GM19467 (cell line): Measurements from ENCODE around the gene DCAF5.
"Not testable (repeated sequence)": the region's sequence is repeated elsewhere in the genome, so short reads cannot be mapped to it uniquely, and the experiment has no call there.

Experiments
- ATAC-seq: cut with Tn5 transposase; IDR thresholded peaks from one replicate; pipeline ENCODE4 v1.9.1; 2021; ENCODE audit warnings: mild to moderate bottlenecking, moderate library complexity; ENCODE audit not compliant: unreplicated experiment

Gene DCAF5

DNA sequence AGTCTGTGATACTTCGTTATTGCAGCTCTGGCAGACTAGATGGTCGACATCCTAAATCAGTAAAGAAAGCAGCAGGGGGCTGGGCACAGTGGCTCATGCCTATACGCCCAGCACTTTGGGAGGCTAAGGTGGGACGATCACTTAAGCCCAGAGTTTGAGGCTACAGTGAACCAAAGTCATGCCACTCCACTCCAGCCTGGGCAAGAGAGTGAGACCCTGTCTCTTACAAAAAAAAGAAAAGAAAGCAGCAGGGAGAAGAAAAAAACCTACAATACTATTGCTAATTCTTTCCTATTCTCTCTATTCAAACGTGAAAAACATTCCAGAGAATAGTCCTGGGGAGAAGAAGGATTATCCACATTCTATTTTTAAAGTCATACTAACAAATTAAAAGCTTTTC lies 79.5 kb downstream of the DCAF5 start:
- ATAC-seq: no peak

DNA sequence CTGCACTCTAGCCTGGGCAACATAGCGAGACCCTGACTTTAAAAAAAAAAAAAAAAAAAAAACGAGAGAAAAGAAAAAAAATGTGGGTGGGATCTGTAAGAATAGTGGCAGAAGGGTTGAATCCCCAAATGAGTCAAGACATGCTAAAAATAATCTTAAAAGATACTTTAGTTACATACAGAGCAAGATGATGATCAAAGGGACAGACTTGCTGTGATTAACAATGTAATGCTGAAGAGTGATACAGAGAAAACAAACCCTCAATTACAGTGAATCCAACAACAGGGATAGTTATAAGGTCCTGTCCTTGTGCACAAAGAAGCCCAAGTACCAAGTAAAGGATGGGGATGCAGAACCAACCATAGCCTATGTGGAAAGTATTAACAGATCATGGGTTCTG lies 80.3 kb downstream of the DCAF5 start:
- ATAC-seq: no peak

DNA sequence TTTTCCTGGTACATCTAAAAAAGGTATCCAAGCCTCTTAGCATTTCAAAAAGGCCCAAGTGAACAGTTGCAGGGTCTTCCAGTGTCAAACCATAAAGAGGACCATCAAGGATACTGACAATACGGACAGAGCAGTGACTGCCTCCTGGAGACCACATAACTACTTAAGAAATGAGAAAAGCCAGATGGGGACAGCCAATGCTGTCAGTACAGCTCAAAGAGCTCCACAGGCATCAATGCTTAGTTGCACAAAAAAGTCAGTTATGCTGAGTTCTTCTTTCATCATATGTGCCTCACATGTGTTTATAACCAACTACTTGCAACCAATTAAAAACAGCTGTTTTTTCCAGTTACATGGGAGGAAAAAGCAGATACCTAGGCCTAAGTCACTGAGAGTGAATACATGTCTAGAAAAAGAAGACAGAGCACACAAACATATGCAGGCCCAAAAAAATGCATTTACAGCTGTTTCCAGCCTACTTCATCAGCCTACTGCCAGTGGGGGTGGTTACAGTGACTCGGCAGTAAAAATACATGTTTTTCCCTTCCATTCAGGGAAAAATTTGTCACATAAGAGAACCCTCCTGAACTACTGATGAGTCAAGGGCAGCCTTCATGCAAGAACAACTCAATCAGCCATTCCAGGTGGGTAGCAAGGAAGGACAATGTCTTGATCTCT lies 84.0 kb downstream of the DCAF5 start:
- no peak for ATAC-seq

DNA sequence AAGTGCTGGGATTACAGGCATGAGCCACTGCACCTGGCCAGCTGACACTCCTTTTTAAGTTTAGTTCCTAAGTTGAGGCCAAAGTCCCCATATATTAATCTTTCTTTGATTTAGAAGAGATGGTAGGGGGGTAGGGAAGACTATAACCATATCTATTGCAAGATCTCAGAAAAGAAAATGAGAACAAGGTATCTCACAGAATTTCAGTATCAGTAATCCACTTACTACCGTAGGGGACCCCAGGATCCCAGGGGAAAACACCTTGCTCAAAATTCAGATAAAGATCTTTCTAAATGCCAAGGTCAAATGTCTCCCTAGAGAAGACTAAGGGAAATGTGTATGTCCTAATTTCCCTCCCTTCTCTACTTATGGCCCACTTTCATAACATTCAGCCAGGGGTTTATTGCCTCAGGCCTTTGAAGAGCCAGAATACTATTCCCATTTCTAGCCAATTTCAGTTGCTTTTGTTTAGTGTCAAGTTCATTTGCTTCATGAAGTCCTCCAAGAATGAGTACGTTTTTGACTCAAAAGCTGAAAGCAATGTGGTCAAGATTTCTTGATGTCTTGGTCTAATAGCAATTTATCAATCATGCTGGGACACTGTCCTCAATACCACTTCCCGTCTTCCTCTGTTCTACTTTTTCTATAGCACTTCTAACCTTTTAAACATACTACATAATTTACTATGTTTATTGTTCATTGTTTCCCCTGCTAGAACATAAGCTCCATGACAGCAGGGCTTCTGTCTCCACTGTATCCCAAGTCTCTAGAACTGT lies 86.3 kb downstream of the DCAF5 start:
- no peak for ATAC-seq

DNA sequence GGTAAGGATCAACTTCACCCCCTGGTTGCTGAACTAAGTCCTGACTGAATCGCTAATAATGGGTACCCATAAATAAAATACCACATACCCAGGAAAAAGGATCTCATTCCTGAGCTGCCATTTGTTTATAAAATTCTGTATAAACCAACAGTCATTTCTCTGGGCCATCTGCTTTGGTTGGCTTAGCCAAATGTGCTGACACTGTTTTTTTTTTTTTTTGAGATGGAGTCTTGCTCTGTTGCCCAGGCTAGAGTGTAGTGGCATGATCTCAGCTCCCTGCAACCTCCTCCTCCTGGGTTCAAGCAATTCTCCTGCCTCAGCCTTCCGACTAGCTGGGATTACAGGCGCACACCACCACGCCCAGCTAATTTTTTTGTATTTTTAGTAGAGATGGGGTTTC lies 87.0 kb downstream of the DCAF5 start:
- not testable (repeated sequence) for ATAC-seq

DNA sequence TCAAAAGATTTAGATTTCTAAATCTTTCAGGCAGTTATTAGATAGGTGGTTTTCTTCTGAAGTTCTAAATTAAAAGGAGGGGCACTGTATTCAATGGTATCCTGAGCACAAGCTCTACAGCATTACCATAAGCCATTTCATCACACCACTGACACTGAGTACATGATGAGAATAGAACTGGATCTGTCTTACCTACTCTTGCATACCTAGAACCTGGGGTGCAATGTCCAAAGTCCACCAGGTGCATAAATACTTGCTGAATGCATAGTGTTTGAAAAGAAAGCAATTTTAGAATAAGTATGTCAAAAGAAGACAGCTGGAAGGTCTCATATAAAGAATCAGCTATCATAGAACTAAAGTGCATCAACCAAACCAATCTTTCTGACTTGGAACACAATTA lies 88.3 kb downstream of the DCAF5 start:
- ATAC-seq: no peak

DNA sequence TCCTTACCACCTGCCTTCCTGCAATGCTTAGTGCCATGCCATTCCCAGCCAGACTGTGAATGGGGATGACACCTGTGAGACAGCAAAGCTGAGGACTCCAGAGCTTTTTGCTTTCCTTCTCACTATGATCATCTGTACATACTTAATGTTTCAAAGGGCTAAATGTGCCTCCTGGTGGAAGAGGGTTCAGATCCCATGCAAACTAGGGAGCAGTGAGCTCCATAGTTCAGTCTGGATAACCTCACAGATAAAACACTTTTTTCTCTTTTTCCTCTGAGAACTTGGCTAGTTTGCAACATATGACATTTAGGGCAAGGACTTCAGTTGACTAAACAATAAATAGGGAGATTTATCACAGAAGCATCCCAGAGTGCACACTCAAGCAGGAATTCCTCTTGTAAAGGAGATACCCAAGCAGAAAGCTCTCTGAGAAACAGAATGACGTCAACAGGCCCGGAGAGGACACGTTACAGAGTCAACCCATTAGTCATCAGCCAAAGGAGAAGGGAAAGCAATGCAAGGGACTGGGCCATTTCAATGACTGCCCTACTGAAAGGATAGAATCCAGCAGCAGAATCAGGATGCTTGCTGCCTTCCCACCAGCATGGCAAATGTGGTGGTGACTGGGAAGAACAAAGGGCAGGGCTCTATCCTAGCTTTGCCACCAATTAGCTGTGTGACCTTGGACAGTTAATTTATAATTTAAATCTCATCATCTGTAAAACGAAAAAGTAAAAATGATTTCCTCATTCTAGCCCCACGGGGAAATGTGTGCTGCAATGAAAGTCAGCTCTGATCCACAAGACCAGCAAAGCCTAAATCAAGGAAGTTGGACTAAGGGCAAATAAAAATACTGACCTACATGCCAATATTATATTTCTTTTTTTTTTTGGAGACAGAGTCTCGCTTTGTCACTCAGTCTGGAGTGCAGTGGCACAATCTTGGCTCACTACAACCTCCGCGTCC lies 93.0 kb downstream of the DCAF5 start:
- ATAC-seq: no peak

DNA sequence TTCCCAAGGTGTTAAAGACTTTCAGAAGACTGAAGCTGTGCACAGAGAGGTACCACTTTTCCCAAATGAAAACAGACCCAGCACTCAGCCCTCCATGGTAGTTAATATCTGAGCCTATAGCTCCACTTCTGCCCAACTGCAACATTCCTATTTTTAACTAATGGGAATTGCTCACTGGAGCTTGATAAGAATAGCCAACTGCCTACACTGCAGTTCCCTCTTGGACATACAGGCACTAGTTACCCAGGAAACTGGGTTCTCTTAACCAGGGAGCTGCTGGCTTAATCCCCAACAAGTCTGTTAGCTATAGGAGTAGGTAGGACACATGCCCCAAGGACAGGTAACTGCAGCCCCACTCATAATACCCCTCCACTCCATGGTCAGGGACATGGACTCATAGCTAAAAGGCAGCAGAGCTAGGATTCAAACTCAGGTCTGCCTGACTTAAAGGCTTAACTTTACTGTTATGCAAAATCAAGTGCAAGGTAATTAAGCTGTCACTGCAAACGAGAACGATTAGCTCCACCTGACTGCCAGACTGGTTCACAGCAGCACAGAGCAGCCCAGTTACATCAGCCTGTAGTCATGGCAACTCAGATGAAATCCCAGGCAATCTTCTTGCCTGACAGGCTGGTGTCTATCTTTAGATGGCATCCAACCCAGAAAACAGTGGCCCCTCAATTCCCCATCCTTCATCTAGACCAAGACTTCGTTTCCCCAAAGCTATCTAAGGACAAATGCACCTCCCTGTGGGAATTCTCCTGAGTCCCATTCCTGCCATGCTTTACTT lies 96.7 kb downstream of the DCAF5 start:
- no peak for ATAC-seq

DNA sequence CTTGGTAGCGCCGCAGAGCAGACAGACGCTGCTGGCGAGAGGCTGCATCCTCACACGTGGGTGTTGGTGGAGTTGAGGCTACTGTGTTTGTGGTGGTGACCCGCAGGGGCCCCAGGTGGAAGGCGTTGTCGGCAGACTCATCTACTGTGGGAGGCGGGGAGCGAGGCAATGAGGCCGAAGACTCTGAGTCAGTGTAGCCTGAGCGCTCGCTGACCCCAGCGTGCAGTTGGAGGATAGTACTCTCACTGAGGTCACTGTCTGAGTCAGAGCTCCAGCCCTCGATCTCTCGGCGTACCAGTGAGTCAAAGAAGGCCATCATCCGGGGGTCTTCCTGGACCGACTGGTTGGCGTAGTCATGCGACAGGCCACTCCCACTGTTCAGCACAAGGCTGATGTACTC lies 97.8 kb downstream of the DCAF5 start:
- no peak for ATAC-seq

DNA sequence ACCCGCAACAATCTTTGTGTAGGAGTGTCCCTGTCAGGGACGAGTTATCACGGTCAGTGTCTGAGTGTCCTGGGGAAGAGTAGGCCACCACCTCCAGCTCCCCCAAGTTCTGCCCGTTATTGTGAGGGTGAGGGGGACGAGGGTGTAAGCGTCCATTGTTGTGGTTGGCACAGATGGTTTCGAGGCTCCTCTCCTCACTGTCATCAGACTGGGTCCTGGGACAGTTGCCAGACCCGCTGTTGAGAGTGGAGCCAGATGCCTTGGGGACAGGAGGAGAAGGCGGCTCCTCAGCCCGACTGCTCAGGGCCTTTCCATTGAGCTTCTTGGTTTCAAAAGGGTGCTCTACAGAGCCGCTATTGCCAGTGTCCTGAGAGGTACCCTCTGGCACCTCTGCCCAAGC lies 98.9 kb downstream of the DCAF5 start:
- ATAC-seq: no peak

DNA sequence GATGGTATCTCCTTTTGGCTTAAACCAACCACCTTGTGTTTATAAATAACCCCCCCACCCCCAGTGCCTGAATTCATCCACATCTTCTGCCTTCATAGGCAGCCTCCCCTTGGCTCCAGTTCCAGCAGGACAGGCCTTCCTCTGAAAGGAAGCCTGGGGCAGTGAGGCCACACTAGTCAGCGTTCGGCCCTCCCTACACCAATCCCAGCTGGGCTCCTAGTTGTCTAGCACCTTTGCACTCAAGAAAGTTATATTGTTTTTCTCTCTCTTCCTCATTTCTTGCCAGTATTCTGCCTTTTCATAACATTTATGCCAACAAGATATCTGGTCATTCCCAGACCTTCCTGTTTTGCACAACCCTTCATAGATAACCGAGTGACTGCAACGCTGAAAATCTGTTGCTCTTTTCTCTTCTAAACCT lies 100.7 kb downstream of the DCAF5 start:
- ATAC-seq: no peak

DNA sequence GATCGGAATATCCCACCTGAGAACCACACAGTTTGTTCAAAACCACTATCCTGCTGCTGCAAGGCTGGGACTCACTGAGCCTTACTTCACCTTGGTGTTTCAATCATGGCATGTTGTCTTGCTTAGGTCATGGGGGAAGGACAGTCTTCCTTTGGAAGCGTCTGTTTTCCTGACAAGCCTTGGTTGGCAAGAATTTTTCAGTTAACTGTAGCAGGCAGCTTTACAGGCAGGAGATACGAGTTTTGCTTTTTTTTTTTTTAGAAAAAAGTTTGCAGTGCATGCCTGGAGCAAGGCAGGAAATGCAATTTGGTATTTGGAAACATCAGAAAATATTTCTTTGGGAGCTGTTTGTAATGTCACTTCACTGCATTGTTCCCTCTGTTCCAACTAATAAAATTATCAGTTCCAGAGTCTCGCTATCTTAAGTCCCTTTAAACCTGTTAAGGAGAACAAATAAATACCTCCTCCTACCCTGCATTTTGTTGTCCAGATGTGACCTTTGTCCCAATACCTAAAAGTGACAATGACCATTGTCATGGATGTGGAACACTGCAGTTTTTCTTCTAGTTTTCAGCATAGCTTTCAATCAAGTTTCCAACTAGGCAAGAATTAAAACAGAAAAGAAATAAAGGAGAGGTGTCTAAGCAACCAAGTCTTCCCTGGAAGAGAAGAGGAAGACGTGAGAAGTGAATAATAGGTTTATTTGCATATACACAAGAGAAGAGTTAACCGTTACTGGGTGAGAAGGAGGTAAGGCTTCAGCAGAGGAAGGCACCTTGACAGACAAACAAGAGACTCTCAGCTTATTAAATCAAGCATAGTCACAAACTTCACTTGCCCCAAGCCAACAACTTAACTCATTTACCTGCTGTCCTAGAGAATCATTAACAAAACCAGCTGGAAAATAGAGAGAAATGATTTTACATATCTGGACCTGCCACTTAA lies 102.4 kb downstream of the DCAF5 start:
- no peak for ATAC-seq

DNA sequence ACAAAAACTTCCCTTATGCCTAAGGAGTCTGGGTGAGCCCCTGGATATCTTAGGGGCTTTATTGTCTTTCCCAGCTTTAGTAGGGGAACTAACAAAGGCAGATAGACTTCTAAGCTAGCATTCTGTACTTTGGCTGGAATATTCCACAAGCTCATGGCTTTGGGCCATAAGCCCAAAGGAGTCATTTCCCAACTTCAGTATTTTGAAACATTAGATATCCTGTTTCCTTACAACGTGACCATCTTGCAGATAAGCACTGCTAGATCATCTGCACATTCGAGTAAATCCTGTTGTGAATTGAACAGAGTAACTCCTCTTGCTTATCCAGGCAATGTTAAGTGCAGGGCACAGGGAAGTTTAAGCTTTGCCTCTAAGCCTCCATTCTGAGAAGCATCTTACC lies 103.2 kb downstream of the DCAF5 start:
- ATAC-seq: no peak

DNA sequence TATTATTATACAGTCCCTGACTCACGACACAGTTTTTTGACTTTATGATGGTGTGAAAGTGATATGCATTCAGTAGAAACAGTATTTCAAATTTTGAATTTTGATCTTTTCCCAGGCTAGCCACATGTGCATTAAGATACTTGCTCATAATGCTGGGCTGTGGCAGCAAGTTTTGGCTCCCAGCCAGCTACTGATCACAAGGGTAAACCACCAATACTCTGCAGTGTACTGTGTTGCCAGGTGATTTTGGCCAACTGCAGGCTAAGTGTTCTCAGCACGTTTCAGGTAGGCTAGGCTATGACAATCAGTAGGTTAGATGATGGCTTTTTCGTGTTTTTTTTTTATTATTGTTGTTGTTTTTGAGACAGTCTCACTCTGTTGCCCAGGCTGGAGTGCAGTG lies 104.5 kb downstream of the DCAF5 start:
- ATAC-seq: no peak

DNA sequence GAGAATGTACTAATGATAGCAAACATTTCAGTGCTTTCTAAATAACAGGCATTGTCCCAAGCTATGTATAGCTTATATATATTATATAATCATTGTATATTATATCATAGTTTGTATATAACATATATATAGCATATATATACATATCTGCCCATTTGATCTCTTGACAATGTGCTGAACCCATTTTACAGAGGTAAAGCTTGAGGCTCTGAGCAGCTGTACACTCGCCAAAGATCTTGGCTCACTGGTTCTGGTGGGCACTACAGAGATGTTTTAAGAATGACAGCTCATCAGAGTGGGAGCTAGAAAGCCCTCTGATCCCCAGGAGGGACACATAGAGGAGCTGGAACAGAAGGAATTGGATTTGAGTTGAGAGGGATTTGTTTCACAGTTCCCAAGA lies 105.7 kb downstream of the DCAF5 start:
- no peak for ATAC-seq

DNA sequence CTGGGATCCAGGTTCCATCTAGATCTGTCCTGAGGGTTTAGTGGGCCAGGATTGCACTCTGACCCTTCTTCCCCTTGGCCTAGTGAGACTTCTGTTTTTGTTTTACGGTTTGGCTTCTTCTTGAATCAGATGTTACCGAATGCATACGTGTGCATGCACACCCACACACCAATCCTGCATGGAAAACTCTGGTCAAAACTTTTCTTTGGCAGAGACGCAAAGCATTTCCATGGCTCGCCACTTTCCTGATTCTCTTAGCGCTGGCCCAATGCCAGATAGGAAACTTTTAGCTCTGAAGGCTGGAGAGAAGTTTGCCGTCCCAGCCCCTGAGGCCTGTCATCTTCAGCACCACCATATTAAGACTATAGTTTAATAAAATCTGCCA lies 106.5 kb downstream of the DCAF5 start:
- no peak for ATAC-seq

DNA sequence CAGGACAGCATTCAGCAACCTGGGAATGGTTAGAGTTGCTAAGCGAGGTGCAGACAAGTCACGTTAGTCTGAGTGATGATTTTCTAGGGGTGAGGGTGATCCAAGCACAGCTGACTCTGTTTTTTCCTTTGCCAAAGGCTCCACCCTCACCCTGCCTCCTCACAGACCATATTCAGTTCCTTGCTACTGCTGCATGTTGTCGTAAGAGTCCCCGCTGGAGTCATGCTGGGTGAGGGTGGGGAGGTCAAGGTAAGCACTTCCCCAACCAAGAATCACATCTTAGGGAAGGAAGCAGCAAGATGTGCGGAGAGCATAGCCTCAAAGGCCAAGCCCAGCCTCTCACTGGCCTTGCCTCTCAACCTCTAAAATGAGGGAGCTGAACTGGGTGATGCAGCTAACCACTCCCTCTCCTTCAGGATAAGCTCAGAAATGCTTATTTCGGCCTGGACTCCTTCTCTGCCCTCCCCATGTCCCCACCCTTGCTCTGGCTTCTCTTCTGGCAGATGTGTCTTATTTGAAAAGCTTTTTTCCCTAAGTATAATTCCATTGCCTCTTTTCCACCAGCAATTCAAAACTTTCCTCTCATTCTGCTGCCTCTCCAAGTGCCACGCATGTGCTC lies 107.0 kb downstream of the DCAF5 start:
- ATAC-seq: no peak

DNA sequence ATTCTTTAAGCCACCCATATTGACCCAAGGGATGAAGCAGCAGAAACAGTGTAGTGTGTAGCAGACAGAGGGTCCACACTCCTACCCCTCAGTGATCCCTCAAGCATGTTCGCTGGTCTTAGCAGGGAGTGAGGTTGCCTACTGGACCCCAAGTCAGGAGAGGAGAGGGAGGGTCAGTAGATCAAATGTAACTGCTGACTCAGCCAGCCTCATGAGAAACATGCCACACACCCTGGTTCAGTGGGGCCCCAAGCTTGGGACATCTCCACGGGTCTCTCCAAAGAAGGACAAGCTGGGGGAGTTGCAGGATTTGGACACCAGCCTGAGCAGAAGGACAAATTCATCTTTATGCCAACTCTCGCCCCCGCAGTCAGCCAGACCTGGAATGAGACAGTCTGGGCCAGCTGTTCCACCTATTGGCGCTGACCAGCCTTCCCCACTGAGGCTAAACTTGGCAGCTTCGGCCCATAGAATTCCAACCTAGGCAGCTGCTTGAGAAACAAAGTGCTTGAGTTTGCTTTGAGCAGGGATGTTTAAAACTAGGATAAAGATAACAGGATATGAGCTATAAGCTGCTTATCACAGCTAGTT lies 107.9 kb downstream of the DCAF5 start:
- ATAC-seq: no peak

DNA sequence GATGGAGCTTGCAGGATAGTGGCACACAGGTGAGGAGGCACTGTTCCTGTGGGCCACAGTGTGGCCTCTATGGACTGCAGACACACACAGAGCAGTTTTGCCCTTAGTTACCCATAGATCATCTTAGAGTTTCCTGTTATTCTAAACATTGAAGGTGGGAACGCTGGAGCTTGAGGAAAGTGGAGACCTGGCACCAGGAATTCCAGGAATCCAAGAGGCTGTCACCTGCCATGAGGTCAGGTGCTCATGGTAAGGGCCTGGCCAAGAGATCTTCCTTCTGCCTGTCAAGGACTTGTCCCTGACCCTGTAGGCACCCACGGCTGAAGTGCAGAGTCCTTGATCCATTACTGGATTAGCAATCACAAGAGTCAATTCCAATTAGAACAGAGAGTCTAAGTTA lies 108.6 kb downstream of the DCAF5 start:
- no peak for ATAC-seq
